Loucy (cell line): Measurements from ENCODE around the gene NDUFAF8.

Experiments used
- H2AFZ ChIP-seq: fragments of 200-600 bp; sonication (generic); 2 replicates; pipeline ENCODE4 v1.6.0; 2016; ENCODE audit warnings: antibody characterized with exemption, mild to moderate bottlenecking, low read length, moderate library complexity
- H3F3A ChIP-seq: fragments of 200-600 bp; 2 replicates; pipeline ENCODE4 v1.6.0; 2016; ENCODE audit warnings: antibody characterized with exemption, low read depth, mild to moderate bottlenecking
- H3K27me3 ChIP-seq: fragments of 200-600 bp; sonication (generic); 2 replicates; pipeline ENCODE4 v1.6.1; 2014; ENCODE audit warnings: low read length, mild to moderate bottlenecking; ENCODE audit not compliant: insufficient read depth, poor library complexity, severe bottlenecking
- H3K36me3 ChIP-seq: fragments of 200-600 bp; sonication (generic); 2 replicates; pipeline ENCODE4 v1.6.1; 2016; ENCODE audit warnings: low read length; ENCODE audit not compliant: insufficient read depth
- H3K4me1 ChIP-seq: fragments of 200-600 bp; sonication (generic); 2 replicates; pipeline ENCODE4 v1.5.1; 2014; ENCODE audit warnings: low read length, mild to moderate bottlenecking; ENCODE audit not compliant: insufficient read depth, poor library complexity, severe bottlenecking
- H3K4me2 ChIP-seq: fragments of 200-600 bp; sonication (generic); 2 replicates; pipeline ENCODE4 v1.6.0; 2014; ENCODE audit warnings: antibody characterized with exemption, low read length, low read depth, mild to moderate bottlenecking; ENCODE audit not compliant: poor library complexity, severe bottlenecking
- H3K4me3 ChIP-seq: fragments of 200-600 bp; sonication (generic); 2 replicates; pipeline ENCODE4 v1.5.1; 2014; ENCODE audit warnings: low read length, mild to moderate bottlenecking, mixed read lengths; ENCODE audit not compliant: poor library complexity, severe bottlenecking
- H3K79me2 ChIP-seq: fragments of 200-600 bp; sonication (generic); 2 replicates; pipeline ENCODE4 v1.6.1; 2014; ENCODE audit warnings: low read length; ENCODE audit not compliant: insufficient read depth
- H3K9ac ChIP-seq: fragments of 200-600 bp; sonication (generic); 2 replicates; pipeline ENCODE4 v1.6.0; 2014; ENCODE audit warnings: mild to moderate bottlenecking, low read depth, low read length, moderate library complexity; ENCODE audit not compliant: poor library complexity, severe bottlenecking
- H3K9me2 ChIP-seq: fragments of 200-600 bp; sonication (generic); replicated peaks from 2 replicates; pipeline ENCODE4 v1.6.1; 2016; ENCODE audit warnings: low read depth, low read length, mixed read lengths
- H3K9me3 ChIP-seq: fragments of 200-600 bp; sonication (generic); 2 replicates; pipeline ENCODE4 v1.6.1; 2014; ENCODE audit warnings: mild to moderate bottlenecking, antibody characterized with exemption, low read length, low read depth; ENCODE audit not compliant: insufficient read depth
- H4K20me1 ChIP-seq: fragments of 200-600 bp; sonication (generic); 2 replicates; pipeline ENCODE4 v1.6.0; 2014; ENCODE audit warnings: antibody characterized with exemption, low read length, mild to moderate bottlenecking; ENCODE audit not compliant: insufficient read depth, poor library complexity, severe bottlenecking
- CTCF ChIP-seq: fragments of 200-600 bp; sonication (generic); conservative IDR thresholded peaks from 2 replicates; pipeline ENCODE4 v1.5.1; 2014; ENCODE audit warnings: mild to moderate bottlenecking, antibody characterized with exemption, low read length
- EZH2phosphoT487 ChIP-seq: fragments of 200-600 bp; IDR thresholded peaks from 2 replicates; pipeline ENCODE4 v1.6.1; 2018; ENCODE audit warnings: antibody characterized with exemption, mild to moderate bottlenecking, moderate library complexity, borderline replicate concordance

The NDUFAF8 gene

DNA sequence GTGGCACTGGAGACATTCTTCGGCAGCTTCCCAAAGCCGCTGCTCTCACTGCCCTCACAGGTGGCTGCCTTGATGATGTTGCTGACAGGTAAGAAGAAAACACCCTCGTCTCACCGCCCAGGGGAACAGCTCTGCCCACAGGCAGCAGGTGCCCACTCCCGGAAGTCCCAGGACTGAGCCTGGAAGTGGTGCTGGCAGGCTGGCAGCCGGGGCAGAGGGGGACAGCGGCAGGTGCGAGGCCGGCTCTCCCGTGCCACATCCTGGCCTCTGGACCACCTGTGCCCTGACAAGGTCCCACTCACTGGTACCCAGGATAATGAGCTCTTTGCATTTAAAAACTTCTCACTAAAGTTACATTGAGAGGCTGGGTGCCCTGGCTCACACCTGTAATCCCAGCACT lies 36.8 kb upstream of the NDUFAF8 start:
- H3K9me2 ChIP-seq, result no peaks in the 10 kb centered on the region
- no peaks in the 10 kb centered on the region for H3K9me3 ChIP-seq
- H2AFZ ChIP-seq, result no peak overlapping the region
- no peak for TF ChIP-seq CTCF
- TF ChIP-seq EZH2phosphoT487, result no peak
- no peak overlapping the region for H3K4me2 ChIP-seq
- peaks cover 33% of the 10 kb centered on the region; the same call in 1 of the 2 replicates for H3K36me3 ChIP-seq
- no peaks in the 10 kb centered on the region for H3K27me3 ChIP-seq
- no peak overlapping the region for H3K4me3 ChIP-seq
- no peaks in the 10 kb centered on the region for H4K20me1 ChIP-seq
- H3K79me2 ChIP-seq, result no peaks in the 10 kb centered on the region
- H3K9ac ChIP-seq, result no peak overlapping the region
- H3K4me1 ChIP-seq, result peaks cover 4% of the 10 kb centered on the region
- H3F3A ChIP-seq, result no peaks in the 10 kb centered on the region

- H3K9ac ChIP-seq, result no peak overlapping the region
- no peak for TF ChIP-seq CTCF
- TF ChIP-seq EZH2phosphoT487, result no peak
- H3K9me3 ChIP-seq, result no peaks in the 10 kb centered on the region
- H3K9me2 ChIP-seq, result no peaks in the 10 kb centered on the region
- H3K4me1 ChIP-seq, result no peaks in the 10 kb centered on the region
- no peaks in the 10 kb centered on the region for H4K20me1 ChIP-seq
- no peak overlapping the region for H2AFZ ChIP-seq
- H3K4me2 ChIP-seq, result no peak overlapping the region
- no peaks in the 10 kb centered on the region for H3F3A ChIP-seq
- no peaks in the 10 kb centered on the region for H3K79me2 ChIP-seq
- H3K36me3 ChIP-seq, result peaks cover 37% of the 10 kb centered on the region; the same call in 1 of the 2 replicates
- H3K27me3 ChIP-seq, result no peaks in the 10 kb centered on the region
- no peak overlapping the region for H3K4me3 ChIP-seq
Measured at GRCh38 chr17:81203136-81203535, 36.0 kb upstream of the NDUFAF8 start.

GRCh38 chr17:81204578-81204977 lies 34.5 kb upstream of the NDUFAF8 start:
- H4K20me1 ChIP-seq, result no peaks in the 10 kb centered on the region
- no peak overlapping the region for H3K4me2 ChIP-seq
- no peaks in the 10 kb centered on the region for H3K4me1 ChIP-seq
- H3K9ac ChIP-seq, result no peak overlapping the region
- H3K9me2 ChIP-seq, result no peaks in the 10 kb centered on the region
- no peak overlapping the region for H3K4me3 ChIP-seq
- H3K9me3 ChIP-seq, result no peaks in the 10 kb centered on the region
- H3F3A ChIP-seq, result no peaks in the 10 kb centered on the region
- H3K27me3 ChIP-seq, result no peaks in the 10 kb centered on the region
- no peaks in the 10 kb centered on the region for H3K79me2 ChIP-seq
- H2AFZ ChIP-seq, result no peak overlapping the region
- TF ChIP-seq CTCF (no peak), EZH2phosphoT487 (no peak)
- H3K36me3 ChIP-seq, result peaks cover 34% of the 10 kb centered on the region; the same call in 1 of the 2 replicates
